ENCODE results near the gene NHERF2.

Gene NHERF2

DNA sequence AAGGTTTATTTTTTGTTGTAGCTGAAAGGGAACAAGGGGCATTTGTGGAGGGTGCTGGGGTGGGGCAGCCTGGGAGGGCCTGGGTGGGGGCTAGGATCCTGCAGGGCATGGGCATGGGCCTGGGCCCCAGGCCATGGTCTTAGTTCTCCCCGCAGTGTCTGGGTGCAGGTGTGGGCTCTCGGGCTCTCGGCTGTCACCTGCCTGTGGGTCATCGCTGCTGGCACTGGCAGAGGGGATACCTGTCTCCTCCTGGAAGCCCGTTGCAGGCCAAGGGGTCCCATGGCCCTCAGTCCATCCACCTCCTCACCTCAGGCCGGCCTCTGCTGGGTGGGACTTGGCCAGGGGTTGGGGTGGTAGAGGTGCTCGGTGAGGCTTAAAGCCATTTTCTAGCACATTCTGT lies 51.4 kb downstream of the NHERF2 start:
- Histone ChIP-seq H3K18ac (ENCODE audit: low read length) (no peak overlapping the region), H3K27ac (replicated peaks; ENCODE audit: low read length) (no peak overlapping the region), H3K4me1 (ENCODE audit: control insufficient read depth in 2 of 2, insufficient read depth in 1 of 2, low read depth in 1 of 2, low read length in 2 of 2) (peaks cover 0 to 1% of the 10 kb centered on the region in 2 donors), H3K9ac (ENCODE audit: low read depth, low read length, poor library complexity) (no peak overlapping the region), H3K4ac (ENCODE audit: low read length) (no peak overlapping the region), H4K91ac (ENCODE audit: low read depth, low read length, poor library complexity) (no peak overlapping the region), H3K23ac (ENCODE audit: low read depth, low read length, poor library complexity) (no peak overlapping the region), H3K9me3 (replicated peaks in 1 of 2; ENCODE audit: control insufficient read depth in 2 of 2, insufficient read depth in 1 of 2, low read depth in 1 of 2, low read length in 2 of 2) (no peaks in the 10 kb centered on the region), H2BK120ac (ENCODE audit: low read depth, low read length) (no peak overlapping the region), H3K4me3 (ENCODE audit: low read length in 2 of 2) (no peak overlapping the region), H3K27me3 (ENCODE audit: control insufficient read depth in 3 of 3, insufficient read depth in 3 of 3, low read depth in 1 of 3, low read length in 3 of 3) (no peaks in the 10 kb centered on the region), H3K79me1 (ENCODE audit: low read depth, low read length) (peaks cover 11% of the 10 kb centered on the region), H3K36me3 (replicated peaks in 1 of 2; ENCODE audit: control insufficient read depth in 2 of 2, insufficient read depth in 2 of 2, low read length in 2 of 2) (peaks cover 27 to 85% of the 10 kb centered on the region in 2 donors), H4K8ac (ENCODE audit: low read depth, low read length) (no peak overlapping the region), H2BK5ac (ENCODE audit: low read length) (no peak overlapping the region), H2AFZ (ENCODE audit: low read length) (no peak overlapping the region), H2AK5ac (ENCODE audit: low read depth, low read length) (no peak overlapping the region), H3K4me2 (ENCODE audit: insufficient read depth, low read length, poor library complexity, severe bottlenecking) (no peak overlapping the region), H2BK12ac (ENCODE audit: low read length) (no peak overlapping the region), H2BK15ac (ENCODE audit: low read length) (no peak overlapping the region), H3K14ac (ENCODE audit: low read length) (no peak overlapping the region)
- WGBS, 2 donors (ENCODE audit: extremely low coverage in 2 of 2, insufficient read length in 2 of 2, insufficient replicate concordance in 1 of 2), result no CpG with 5 or more reads among the region's 7 CpGs
- no peak for DNase-seq (ENCODE audit: low spot score)

DNA sequence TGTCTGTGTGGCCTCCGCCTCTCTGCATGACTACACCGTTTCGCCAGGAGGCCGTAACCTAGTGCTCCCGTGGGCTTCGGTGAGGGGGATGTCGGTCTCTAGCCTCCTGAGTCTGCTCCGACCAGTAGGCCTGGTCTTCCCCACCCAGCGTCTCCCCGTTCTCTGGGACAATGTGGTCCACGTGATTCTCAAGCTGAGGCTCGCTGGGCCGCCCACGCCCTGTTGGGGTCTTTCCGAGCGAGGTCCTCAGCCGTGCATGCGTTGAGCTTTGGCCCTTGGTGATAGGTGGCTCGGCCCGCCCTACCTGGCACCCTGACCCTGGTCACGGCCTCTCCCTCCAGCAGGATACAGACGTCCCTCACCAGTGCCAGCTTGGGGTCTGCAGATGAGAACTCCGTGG lies 52.0 kb downstream of the NHERF2 start:
- Histone ChIP-seq H2BK12ac (ENCODE audit: low read length) (no peak overlapping the region), H3K4me2 (ENCODE audit: insufficient read depth, low read length, poor library complexity, severe bottlenecking) (no peak overlapping the region), H3K27ac (replicated peaks; ENCODE audit: low read length) (no peak overlapping the region), H3K14ac (ENCODE audit: low read length) (no peak overlapping the region), H3K4ac (ENCODE audit: low read length) (no peak overlapping the region), H3K27me3 (ENCODE audit: control insufficient read depth in 3 of 3, insufficient read depth in 3 of 3, low read depth in 1 of 3, low read length in 3 of 3) (no peaks in the 10 kb centered on the region), H3K9ac (ENCODE audit: low read depth, low read length, poor library complexity) (no peak overlapping the region), H3K4me3 (ENCODE audit: low read length in 2 of 2) (peak overlapping the region in 1 of 2 donors; percentile 36), H2AFZ (ENCODE audit: low read length) (no peak overlapping the region), H3K79me1 (ENCODE audit: low read depth, low read length) (peaks cover 14% of the 10 kb centered on the region), H2BK5ac (ENCODE audit: low read length) (no peak overlapping the region), H2BK120ac (ENCODE audit: low read depth, low read length) (no peak overlapping the region), H3K4me1 (ENCODE audit: control insufficient read depth in 2 of 2, insufficient read depth in 1 of 2, low read depth in 1 of 2, low read length in 2 of 2) (peaks cover 0 to 1% of the 10 kb centered on the region in 2 donors), H3K23ac (ENCODE audit: low read depth, low read length, poor library complexity) (peak overlapping the region; percentile 55), H2BK15ac (ENCODE audit: low read length) (no peak overlapping the region), H2AK5ac (ENCODE audit: low read depth, low read length) (no peak overlapping the region), H3K9me3 (replicated peaks in 1 of 2; ENCODE audit: control insufficient read depth in 2 of 2, insufficient read depth in 1 of 2, low read depth in 1 of 2, low read length in 2 of 2) (no peaks in the 10 kb centered on the region), H4K91ac (ENCODE audit: low read depth, low read length, poor library complexity) (no peak overlapping the region), H3K36me3 (replicated peaks in 1 of 2; ENCODE audit: control insufficient read depth in 2 of 2, insufficient read depth in 2 of 2, low read length in 2 of 2) (peaks cover 31 to 84% of the 10 kb centered on the region in 2 donors), H4K8ac (ENCODE audit: low read depth, low read length) (no peak overlapping the region), H3K18ac (ENCODE audit: low read length) (peak overlapping the region; percentile 57)
- no CpG with 5 or more reads among the region's 23 CpGs for WGBS, 2 donors (ENCODE audit: extremely low coverage in 2 of 2, insufficient read length in 2 of 2, insufficient replicate concordance in 1 of 2)
- DNase-seq (ENCODE audit: low spot score), result no peak

DNA sequence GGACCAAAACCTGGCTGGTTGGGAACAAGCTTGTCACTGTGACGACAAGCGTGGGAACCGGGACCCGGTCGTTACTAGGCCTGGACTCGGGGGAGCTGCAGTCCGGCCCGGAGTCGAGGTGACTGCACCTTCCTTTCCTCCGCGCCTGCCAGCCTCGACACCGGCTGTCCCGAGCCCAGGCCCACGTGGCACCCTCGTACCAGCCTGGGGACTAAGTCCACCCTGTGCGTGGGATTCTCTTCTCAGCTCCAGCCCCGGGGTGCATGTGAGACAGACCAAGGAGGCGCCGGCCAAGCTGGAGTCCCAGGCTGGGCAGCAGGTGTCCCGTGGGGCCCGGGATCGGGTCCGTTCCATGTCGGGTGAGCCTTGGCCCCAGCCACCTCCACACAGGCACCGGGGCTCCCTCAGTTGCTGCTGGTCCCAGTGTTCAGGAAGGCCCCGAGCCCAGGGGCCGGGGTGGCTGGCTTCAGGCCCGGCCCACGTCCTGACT lies 52.7 kb downstream of the NHERF2 start:
- H3K14ac ChIP-seq (ENCODE audit: low read length), result no peak overlapping the region
- H2AFZ ChIP-seq (ENCODE audit: low read length), result no peak overlapping the region
- H3K18ac ChIP-seq (ENCODE audit: low read length), result no peak overlapping the region
- H2BK15ac ChIP-seq (ENCODE audit: low read length), result no peak overlapping the region
- H2AK5ac ChIP-seq (ENCODE audit: low read depth, low read length), result no peak overlapping the region
- H3K4me1 ChIP-seq (ENCODE audit: control insufficient read depth in 2 of 2, insufficient read depth in 1 of 2, low read depth in 1 of 2, low read length in 2 of 2), result peaks cover 0 to 1% of the 10 kb centered on the region in 2 donors
- H3K4me3 ChIP-seq (ENCODE audit: low read length in 2 of 2), result no peak overlapping the region
- no peak overlapping the region for H2BK12ac ChIP-seq (ENCODE audit: low read length)
- no peak overlapping the region for H4K91ac ChIP-seq (ENCODE audit: low read depth, low read length, poor library complexity)
- peaks cover 14% of the 10 kb centered on the region for H3K79me1 ChIP-seq (ENCODE audit: low read depth, low read length)
- no peak overlapping the region for H3K9ac ChIP-seq (ENCODE audit: low read depth, low read length, poor library complexity)
- no peak for DNase-seq (ENCODE audit: low spot score)
- H2BK120ac ChIP-seq (ENCODE audit: low read depth, low read length), result no peak overlapping the region
- H3K27me3 ChIP-seq (ENCODE audit: control insufficient read depth in 3 of 3, insufficient read depth in 3 of 3, low read depth in 1 of 3, low read length in 3 of 3), result no peaks in the 10 kb centered on the region
- H3K4me2 ChIP-seq (ENCODE audit: insufficient read depth, low read length, poor library complexity, severe bottlenecking), result no peak overlapping the region
- H2BK5ac ChIP-seq (ENCODE audit: low read length), result no peak overlapping the region
- peaks cover 33 to 84% of the 10 kb centered on the region in 2 donors for H3K36me3 ChIP-seq (replicated peaks in 1 of 2; ENCODE audit: control insufficient read depth in 2 of 2, insufficient read depth in 2 of 2, low read length in 2 of 2)
- no peak overlapping the region for H4K8ac ChIP-seq (ENCODE audit: low read depth, low read length)
- H3K23ac ChIP-seq (ENCODE audit: low read depth, low read length, poor library complexity), result peak overlapping the region; percentile 55
- no peak overlapping the region for H3K4ac ChIP-seq (ENCODE audit: low read length)
- WGBS, 2 donors (ENCODE audit: extremely low coverage in 2 of 2, insufficient read length in 2 of 2, insufficient replicate concordance in 1 of 2), result no CpG with 5 or more reads among the region's 30 CpGs
- H3K9me3 ChIP-seq (replicated peaks in 1 of 2; ENCODE audit: control insufficient read depth in 2 of 2, insufficient read depth in 1 of 2, low read depth in 1 of 2, low read length in 2 of 2), result no peaks in the 10 kb centered on the region
- no peak overlapping the region for H3K27ac ChIP-seq (replicated peaks; ENCODE audit: low read length)

DNA sequence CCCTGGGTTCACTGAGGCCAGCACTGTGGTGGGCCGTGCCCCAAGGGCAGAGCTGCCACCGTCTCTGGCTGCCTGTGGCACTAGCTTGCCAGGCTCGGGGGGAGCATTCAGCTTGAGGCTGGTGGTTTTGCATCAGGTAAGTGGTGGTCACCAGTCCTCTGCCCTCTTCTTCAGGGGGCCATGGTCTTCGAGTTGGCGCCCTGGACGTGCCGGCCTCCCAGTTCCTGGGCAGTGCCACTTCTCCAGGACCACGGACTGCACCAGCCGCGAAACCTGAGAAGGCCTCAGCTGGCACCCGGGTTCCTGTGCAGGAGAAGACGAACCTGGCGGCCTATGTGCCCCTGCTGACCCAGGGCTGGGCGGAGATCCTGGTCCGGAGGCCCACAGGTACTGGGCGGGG lies 53.3 kb downstream of the NHERF2 start:
- no CpG with 5 or more reads among the region's 16 CpGs for WGBS, 2 donors (ENCODE audit: extremely low coverage in 2 of 2, insufficient read length in 2 of 2, insufficient replicate concordance in 1 of 2)
- no peak overlapping the region for H2BK120ac ChIP-seq (ENCODE audit: low read depth, low read length)
- no peak overlapping the region for H3K18ac ChIP-seq (ENCODE audit: low read length)
- H3K4me1 ChIP-seq (ENCODE audit: control insufficient read depth in 2 of 2, insufficient read depth in 1 of 2, low read depth in 1 of 2, low read length in 2 of 2), result peaks cover 0 to 1% of the 10 kb centered on the region in 2 donors
- peaks cover 31 to 87% of the 10 kb centered on the region in 2 donors for H3K36me3 ChIP-seq (replicated peaks in 1 of 2; ENCODE audit: control insufficient read depth in 2 of 2, insufficient read depth in 2 of 2, low read length in 2 of 2)
- no peak overlapping the region for H3K9ac ChIP-seq (ENCODE audit: low read depth, low read length, poor library complexity)
- no peak overlapping the region for H3K23ac ChIP-seq (ENCODE audit: low read depth, low read length, poor library complexity)
- peaks cover 14% of the 10 kb centered on the region for H3K79me1 ChIP-seq (ENCODE audit: low read depth, low read length)
- no peak overlapping the region for H2BK5ac ChIP-seq (ENCODE audit: low read length)
- no peak overlapping the region for H3K27ac ChIP-seq (replicated peaks; ENCODE audit: low read length)
- no peak overlapping the region for H2BK12ac ChIP-seq (ENCODE audit: low read length)
- H4K91ac ChIP-seq (ENCODE audit: low read depth, low read length, poor library complexity), result no peak overlapping the region
- H3K4ac ChIP-seq (ENCODE audit: low read length), result no peak overlapping the region
- H3K27me3 ChIP-seq (ENCODE audit: control insufficient read depth in 3 of 3, insufficient read depth in 3 of 3, low read depth in 1 of 3, low read length in 3 of 3), result no peaks in the 10 kb centered on the region
- H3K9me3 ChIP-seq (replicated peaks in 1 of 2; ENCODE audit: control insufficient read depth in 2 of 2, insufficient read depth in 1 of 2, low read depth in 1 of 2, low read length in 2 of 2), result no peaks in the 10 kb centered on the region
- no peak for DNase-seq (ENCODE audit: low spot score)
- H3K14ac ChIP-seq (ENCODE audit: low read length), result no peak overlapping the region
- H4K8ac ChIP-seq (ENCODE audit: low read depth, low read length), result peak overlapping the region; percentile 3
- no peak overlapping the region for H2AK5ac ChIP-seq (ENCODE audit: low read depth, low read length)
- no peak overlapping the region for H2AFZ ChIP-seq (ENCODE audit: low read length)
- H3K4me3 ChIP-seq (ENCODE audit: low read length in 2 of 2), result no peak overlapping the region
- no peak overlapping the region for H3K4me2 ChIP-seq (ENCODE audit: insufficient read depth, low read length, poor library complexity, severe bottlenecking)
- no peak overlapping the region for H2BK15ac ChIP-seq (ENCODE audit: low read length)

Measured in neuronal stem cell (in vitro differentiated cells).